ENCODE measurements around the gene VANGL1.

GRCh38 chr1:115660151-115660550, 18.4 kb downstream of the VANGL1 start:
- TF ChIP-seq POLR2A (IDR thresholded peaks at IDR 0.05; ENCODE audit: low read depth, low read length): no peak
- TF ChIP-seq BHLHE40 (IDR thresholded peaks at IDR 0.05; ENCODE audit: low read depth, low read length): no peak
- no peak for TF ChIP-seq CTCF (conservative IDR thresholded peaks at IDR 0.05; ENCODE audit: low read depth, low read length)
- no peak for TF ChIP-seq CHD1 (IDR thresholded peaks at IDR 0.05; ENCODE audit: low read depth, low read length)
- no peak for TF ChIP-seq MAFK (IDR thresholded peaks at IDR 0.05; ENCODE audit: low read depth, low read length)
